Dendritic cell treated with granulocyte-macrophage colony-stimulating factor and Interleukin-4, amounts not matched to agents 40 ng/mL and 50 ng/mL, for 4 days (primary cell): Measurements from ENCODE around the gene LMOD2.
"Not testable (repeated sequence)": the region's sequence is repeated elsewhere in the genome, so short reads cannot be mapped to it uniquely, and the experiment has no call there.

ENCODE experiments used
- H3K27ac Mint-ChIP-seq: one replicate; pipeline ENCODE4 v1.8.0; 2022; ENCODE audit warnings: mild to moderate bottlenecking, mixed read lengths
- H3K27me3 Mint-ChIP-seq: one replicate; pipeline ENCODE4 v1.8.0; 2022; ENCODE audit warnings: mild to moderate bottlenecking, mixed read lengths
- H3K36me3 Mint-ChIP-seq: one replicate; pipeline ENCODE4 v1.8.0; 2022; ENCODE audit warnings: low read depth, mixed read lengths
- H3K4me1 Mint-ChIP-seq: one replicate; pipeline ENCODE4 v1.8.0; 2022; ENCODE audit warnings: low read depth, mixed read lengths
- H3K4me3 Mint-ChIP-seq: one replicate; pipeline ENCODE4 v1.8.0; 2022; ENCODE audit warnings: mild to moderate bottlenecking, moderate library complexity, mixed read lengths
- H3K9me3 Mint-ChIP-seq: one replicate; pipeline ENCODE4 v1.8.0; 2022; ENCODE audit warnings: mixed read lengths
- intact Hi-C: fragments of 100-400 bp; cut with micrococcal nuclease; formaldehyde crosslinking; loops from one replicate; pipeline ENCODE4 v1.15.0; 2022

The LMOD2 gene

GRCh38 chr7:123632808-123633207 is 22.9 kb upstream of the LMOD2 start:
- no peaks in the 10 kb centered on the region for H3K9me3 Mint-ChIP-seq
- intact Hi-C loops, result no loop called here
- peaks cover 5% of the 10 kb centered on the region for H3K27me3 Mint-ChIP-seq
- H3K36me3 Mint-ChIP-seq, result no peaks in the 10 kb centered on the region
- no peaks in the 10 kb centered on the region for H3K4me1 Mint-ChIP-seq
- no peak overlapping the region for H3K27ac Mint-ChIP-seq
- no peak overlapping the region for H3K4me3 Mint-ChIP-seq

GRCh38 chr7:123633553-123633952 is 22.1 kb upstream of the LMOD2 start:
- intact Hi-C loops, result no loop called here
- Mint-ChIP-seq H3K9me3 (no peaks in the 10 kb centered on the region), H3K4me3 (no peak overlapping the region)

GRCh38 chr7:123634011-123634573 is 21.6 kb upstream of the LMOD2 start:
- intact Hi-C loops, result not testable (repeated sequence)

More at GRCh38 chr7:123633553-123633952, 22.1 kb upstream of the LMOD2 start:
- Mint-ChIP-seq H3K4me1 (no peaks in the 10 kb centered on the region), H3K27me3 (peaks cover 7% of the 10 kb centered on the region), H3K36me3 (no peaks in the 10 kb centered on the region), H3K27ac (no peak overlapping the region)

GRCh38 chr7:123635551-123636359 is 19.9 kb upstream of the LMOD2 start:
- Mint-ChIP-seq H3K4me1 (no peaks in the 10 kb centered on the region), H3K4me3 (no peak overlapping the region), H3K27me3 (peaks cover 7% of the 10 kb centered on the region), H3K27ac (no peak overlapping the region), H3K9me3 (no peaks in the 10 kb centered on the region), H3K36me3 (no peaks in the 10 kb centered on the region)
- intact Hi-C loops, result no loop called here

More at GRCh38 chr7:123634011-123634573, 21.6 kb upstream of the LMOD2 start:
- not testable (repeated sequence) for H3K4me3 Mint-ChIP-seq, H3K4me1 Mint-ChIP-seq, H3K9me3 Mint-ChIP-seq, H3K27me3 Mint-ChIP-seq, H3K27ac Mint-ChIP-seq, H3K36me3 Mint-ChIP-seq

GRCh38 chr7:123637203-123637602 is 18.5 kb upstream of the LMOD2 start:
- intact Hi-C loops, result no loop called here

GRCh38 chr7:123637878-123638277 is 17.8 kb upstream of the LMOD2 start:
- intact Hi-C loops, result no loop called here
- H3K4me3 Mint-ChIP-seq, result no peak overlapping the region
- no peaks in the 10 kb centered on the region for H3K9me3 Mint-ChIP-seq
- H3K27ac Mint-ChIP-seq, result no peak overlapping the region
- H3K27me3 Mint-ChIP-seq, result peaks cover 7% of the 10 kb centered on the region
- no peaks in the 10 kb centered on the region for H3K36me3 Mint-ChIP-seq
- no peaks in the 10 kb centered on the region for H3K4me1 Mint-ChIP-seq

More at GRCh38 chr7:123637203-123637602, 18.5 kb upstream of the LMOD2 start:
- Mint-ChIP-seq H3K36me3 (no peaks in the 10 kb centered on the region), H3K9me3 (no peaks in the 10 kb centered on the region), H3K27me3 (peaks cover 7% of the 10 kb centered on the region), H3K4me1 (no peaks in the 10 kb centered on the region), H3K4me3 (no peak overlapping the region), H3K27ac (no peak overlapping the region)

- Mint-ChIP-seq H3K4me1 (no peaks in the 10 kb centered on the region), H3K36me3 (no peaks in the 10 kb centered on the region), H3K27ac (no peak overlapping the region), H3K9me3 (no peaks in the 10 kb centered on the region), H3K4me3 (no peak overlapping the region), H3K27me3 (peaks cover 16% of the 10 kb centered on the region)
- intact Hi-C loops, result no loop called here
These were observed 16.0 kb upstream of the LMOD2 start for GRCh38 chr7:123639631-123640030.

GRCh38 chr7:123640583-123640982 is 15.1 kb upstream of the LMOD2 start:
- no peak overlapping the region for H3K4me3 Mint-ChIP-seq
- H3K9me3 Mint-ChIP-seq, result no peaks in the 10 kb centered on the region
- H3K4me1 Mint-ChIP-seq, result no peaks in the 10 kb centered on the region
- intact Hi-C loops, result no loop called here
- no peak overlapping the region for H3K27ac Mint-ChIP-seq
- H3K36me3 Mint-ChIP-seq, result no peaks in the 10 kb centered on the region
- H3K27me3 Mint-ChIP-seq, result peaks cover 16% of the 10 kb centered on the region

- intact Hi-C loops, result no loop called here
- Mint-ChIP-seq H3K36me3 (no peaks in the 10 kb centered on the region), H3K9me3 (no peaks in the 10 kb centered on the region), H3K27me3 (peaks cover 17% of the 10 kb centered on the region), H3K4me1 (no peaks in the 10 kb centered on the region), H3K4me3 (no peak overlapping the region), H3K27ac (no peak overlapping the region)
These were observed 13.8 kb upstream of the LMOD2 start for GRCh38 chr7:123641901-123642300.

- H3K4me1 Mint-ChIP-seq, result no peaks in the 10 kb centered on the region
- intact Hi-C loops, result no loop called here
- no peak overlapping the region for H3K4me3 Mint-ChIP-seq
- no peaks in the 10 kb centered on the region for H3K36me3 Mint-ChIP-seq
- peaks cover 10% of the 10 kb centered on the region for H3K27me3 Mint-ChIP-seq
- no peaks in the 10 kb centered on the region for H3K9me3 Mint-ChIP-seq
- H3K27ac Mint-ChIP-seq, result no peak overlapping the region
These were observed 11.9 kb upstream of the LMOD2 start for GRCh38 chr7:123643495-123644441.

- H3K9me3 Mint-ChIP-seq, result no peaks in the 10 kb centered on the region
- H3K36me3 Mint-ChIP-seq, result no peaks in the 10 kb centered on the region
- H3K27me3 Mint-ChIP-seq, result peaks cover 10% of the 10 kb centered on the region
- intact Hi-C loops, result no loop called here
- no peak overlapping the region for H3K4me3 Mint-ChIP-seq
- H3K27ac Mint-ChIP-seq, result no peak overlapping the region
- H3K4me1 Mint-ChIP-seq, result no peaks in the 10 kb centered on the region
These were observed 10.2 kb upstream of the LMOD2 start for GRCh38 chr7:123645516-123645915.

GRCh38 chr7:123647106-123647730 is 8.4 kb upstream of the LMOD2 start:
- H3K4me1 Mint-ChIP-seq, result no peaks in the 10 kb centered on the region
- H3K4me3 Mint-ChIP-seq, result no peak overlapping the region
- no peak overlapping the region for H3K27ac Mint-ChIP-seq
- H3K9me3 Mint-ChIP-seq, result no peaks in the 10 kb centered on the region
- H3K36me3 Mint-ChIP-seq, result no peaks in the 10 kb centered on the region
- peaks cover 10% of the 10 kb centered on the region for H3K27me3 Mint-ChIP-seq
- intact Hi-C loops, result no loop called here

GRCh38 chr7:123649964-123650363 is 5.7 kb upstream of the LMOD2 start:
- Mint-ChIP-seq H3K27me3 (peaks cover 1% of the 10 kb centered on the region), H3K27ac (no peak overlapping the region), H3K9me3 (no peaks in the 10 kb centered on the region), H3K36me3 (no peaks in the 10 kb centered on the region), H3K4me1 (no peaks in the 10 kb centered on the region), H3K4me3 (no peak overlapping the region)
- intact Hi-C loops, result no loop called here
